NCI-H2196 treated with DMSO at 0.1 percent for 48 hours (cell line): ENCODE results near the gene HECTD4.

Experiments
- DNase-seq: peaks from one replicate; lab custom pipeline; 2025; ENCODE audit not compliant: unreplicated experiment; lab: John Stamatoyannopoulos, UW

The HECTD4 gene

GRCh38 chr12:112325622-112326207 is 56.5 kb downstream of the HECTD4 start:
- DNase-seq = no peak

GRCh38 chr12:112325157-112325556 is 57.1 kb downstream of the HECTD4 start:
- DNase-seq = no peak

GRCh38 chr12:112322882-112323547 is 59.2 kb downstream of the HECTD4 start:
- DNase-seq = no peak

GRCh38 chr12:112322441-112322840 is 59.8 kb downstream of the HECTD4 start:
- no peak for DNase-seq

GRCh38 chr12:112321245-112321644 is 61.0 kb downstream of the HECTD4 start:
- no peak for DNase-seq

DNA sequence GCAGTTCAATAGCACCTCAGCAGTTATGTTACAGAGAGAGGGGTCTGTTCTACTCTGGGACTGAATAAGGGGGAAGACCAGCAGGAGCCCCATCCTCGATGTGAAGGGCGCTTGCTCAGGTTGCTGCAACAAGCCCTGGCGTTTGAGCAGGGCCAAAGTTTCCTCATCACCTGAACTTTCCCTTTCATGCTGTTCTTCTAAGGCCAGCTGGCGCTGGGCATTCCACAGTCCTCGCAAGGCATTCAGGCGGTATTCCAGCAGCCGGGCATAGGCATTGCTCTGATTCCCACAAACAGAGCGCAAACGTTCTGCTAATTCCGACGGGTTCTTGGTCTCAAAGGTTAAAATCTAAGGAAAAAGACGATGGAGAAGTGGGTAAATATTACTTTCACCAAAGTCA is 62.8 kb downstream of the HECTD4 start:
- no peak for DNase-seq

GRCh38 chr12:112317481-112317880 is 64.8 kb downstream of the HECTD4 start:
- no peak for DNase-seq

GRCh38 chr12:112314981-112315380 is 67.2 kb downstream of the HECTD4 start:
- DNase-seq = no peak

- DNase-seq = no peak
Observed at GRCh38 chr12:112309797-112310196, 72.4 kb downstream of the HECTD4 start.

GRCh38 chr12:112308652-112309051 is 73.6 kb downstream of the HECTD4 start:
- DNase-seq = no peak

DNA sequence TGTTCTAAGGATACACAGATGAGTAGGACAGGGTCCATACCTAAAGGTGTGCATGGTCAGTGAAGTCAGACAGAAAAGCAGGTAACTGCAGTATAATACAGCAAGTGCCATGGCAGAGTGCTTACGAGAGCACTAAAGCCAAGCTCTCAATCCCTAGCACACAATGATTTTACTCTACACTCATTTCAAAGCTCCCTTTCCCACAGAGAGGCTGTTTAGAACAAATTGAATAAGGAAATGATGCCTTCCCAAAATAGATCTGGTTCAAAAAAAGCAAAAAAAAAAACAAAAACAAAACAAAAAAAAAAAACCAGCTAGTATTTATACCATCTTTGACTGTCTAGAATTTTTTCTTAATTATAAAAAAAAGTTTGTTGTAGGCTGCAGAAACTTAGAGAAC is 74.1 kb downstream of the HECTD4 start:
- no peak for DNase-seq

GRCh38 chr12:112307317-112308011 is 74.8 kb downstream of the HECTD4 start:
- DNase-seq = no peak

GRCh38 chr12:112305951-112306350 is 76.3 kb downstream of the HECTD4 start:
- no peak for DNase-seq

DNA sequence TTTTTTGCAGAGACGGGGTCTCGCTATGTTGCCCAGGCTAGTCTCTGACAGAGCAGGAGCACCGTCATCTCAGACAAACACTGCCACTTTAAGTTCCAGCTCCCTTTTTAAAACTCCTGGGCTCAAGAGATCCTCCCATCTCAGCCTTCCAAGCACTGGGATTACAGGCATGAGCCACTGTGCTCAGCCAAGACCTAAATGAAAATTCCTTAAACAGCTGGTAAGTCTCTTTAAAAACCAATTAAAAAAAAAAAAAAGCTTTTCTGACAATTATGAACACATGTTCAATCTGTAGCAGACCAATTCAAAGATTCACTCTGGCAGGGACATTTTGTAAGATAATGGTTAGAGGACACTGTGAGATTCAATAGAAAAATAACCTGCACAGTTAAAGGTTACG is 77.8 kb downstream of the HECTD4 start:
- DNase-seq = no peak

- DNase-seq = no peak
Observed at GRCh38 chr12:112303799-112304198, 78.4 kb downstream of the HECTD4 start.

GRCh38 chr12:112303004-112303403 is 79.2 kb downstream of the HECTD4 start:
- DNase-seq = no peak

- no peak for DNase-seq
Observed at GRCh38 chr12:112299704-112300103, 82.5 kb downstream of the HECTD4 start.

GRCh38 chr12:112297188-112297587 is 85.0 kb downstream of the HECTD4 start:
- no peak for DNase-seq

DNA sequence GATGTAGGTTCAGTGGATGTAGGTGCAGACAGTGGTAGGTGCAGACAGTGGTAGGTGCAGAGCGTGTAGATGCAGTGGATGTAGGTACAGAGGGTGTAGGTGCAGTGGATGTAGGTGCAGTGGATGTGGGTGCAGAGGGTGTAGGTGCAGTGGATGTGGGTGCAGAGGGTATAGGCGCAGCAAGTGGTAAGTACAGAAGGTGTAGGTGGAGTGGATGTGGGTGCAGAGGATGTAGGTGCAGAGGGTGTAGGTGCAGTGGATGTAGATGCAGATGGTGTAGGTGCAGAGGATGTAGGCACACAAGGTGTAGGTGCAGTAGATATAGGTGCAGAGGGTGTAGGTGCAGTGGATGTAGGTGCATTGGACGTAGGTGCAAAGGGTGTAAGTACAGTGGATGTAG is 86.0 kb downstream of the HECTD4 start:
- no peak for DNase-seq

- DNase-seq = no peak
Observed at GRCh38 chr12:112294793-112295192, 87.4 kb downstream of the HECTD4 start.

- DNase-seq = no peak
Observed at GRCh38 chr12:112288638-112289037, 93.6 kb downstream of the HECTD4 start.

- DNase-seq = peak; percentile 20
Observed at GRCh38 chr12:112285600-112286401, 96.4 kb downstream of the HECTD4 start.
